Keratinocyte (primary cell): Measurements from ENCODE around the gene EML1. TPM values are rescaled to one million over a fixed set of nuclear protein-coding genes. Genes with fewer than 3 reads are reported as not detected.

Experiments used
- DNase-seq: peaks from one replicate; pipeline ENCODE4 v3.0.0-alpha.2; 2011; ENCODE audit warnings: low read depth, missing footprints, low spot score
- FAIRE-seq: peaks from 2 replicates; lab custom pipeline; 2011; peaks lifted over from hg19 to GRCh38; lab: Jason Lieb, UNC
- H2AFZ ChIP-seq: 2 replicates; pipeline ENCODE4 v1.6.0; 2012; ENCODE audit warnings: low read length, control low read depth, inconsistent platforms; ENCODE audit not compliant: control insufficient read depth
- H3K27ac ChIP-seq: 2 replicates; pipeline ENCODE4 v1.5.1; 2011; ENCODE audit warnings: low read length; ENCODE audit not compliant: control insufficient read depth, insufficient read depth
- H3K27me3 ChIP-seq: 3 replicates; pipeline ENCODE4 v1.6.0; 2011; ENCODE audit warnings: low read length; ENCODE audit not compliant: control insufficient read depth, insufficient read depth; ENCODE audit errors: extremely low read depth
- H3K36me3 ChIP-seq, 2 experiments: 2 replicates in 1 of 2; 3 replicates in 1 of 2; pipeline ENCODE4 v1.5.1; 2011; ENCODE audit warnings: low read length in 2 of 2, mild to moderate bottlenecking in 1 of 2; ENCODE audit not compliant: control insufficient read depth in 2 of 2, insufficient read depth in 2 of 2; ENCODE audit errors: extremely low read depth in 1 of 2
- H3K4me1 ChIP-seq: 3 replicates; pipeline ENCODE4 v1.5.1; 2011; ENCODE audit warnings: low read length; ENCODE audit not compliant: control insufficient read depth, insufficient read depth; ENCODE audit errors: extremely low read depth
- H3K4me2 ChIP-seq: 3 replicates; pipeline ENCODE4 v1.6.0; 2011; ENCODE audit warnings: low read depth, low read length; ENCODE audit not compliant: control insufficient read depth, insufficient read depth; ENCODE audit errors: extremely low read depth
- H3K4me3 ChIP-seq, 3 experiments: fragments of 200-600 bp in 1 of 3; sonication (generic) in 1 of 3; 2 replicates in 2 of 3; 3 replicates in 1 of 3; pipeline ENCODE4 v1.5.1; 2011 to 2016; ENCODE audit warnings: low read length in 3 of 3, mild to moderate bottlenecking in 3 of 3, control low read depth in 2 of 3, inconsistent platforms in 1 of 3, low read depth in 1 of 3, mixed read lengths in 1 of 3, mixed run types in 1 of 3, moderate library complexity in 1 of 3; ENCODE audit not compliant: control insufficient read depth in 2 of 3, insufficient read depth in 2 of 3; ENCODE audit errors: extremely low read depth in 1 of 3
- H3K79me2 ChIP-seq: 2 replicates; pipeline ENCODE4 v1.6.0; 2012; ENCODE audit warnings: low read length; ENCODE audit not compliant: control insufficient read depth, insufficient read depth
- H3K9ac ChIP-seq: 3 replicates; pipeline ENCODE4 v1.6.0; 2011; ENCODE audit warnings: low read length; ENCODE audit not compliant: control insufficient read depth, insufficient read depth; ENCODE audit errors: extremely low read depth
- H3K9me1 ChIP-seq: 3 replicates; pipeline ENCODE4 v1.6.0; 2011; ENCODE audit warnings: low read length; ENCODE audit not compliant: control insufficient read depth, insufficient read depth; ENCODE audit errors: extremely low read depth
- H3K9me3 ChIP-seq: 2 replicates; pipeline ENCODE4 v1.5.1; 2012; ENCODE audit warnings: low read depth, low read length; ENCODE audit not compliant: control insufficient read depth
- H4K20me1 ChIP-seq: 3 replicates; pipeline ENCODE4 v1.6.0; 2011; ENCODE audit warnings: low read length; ENCODE audit not compliant: control insufficient read depth, insufficient read depth; ENCODE audit errors: extremely low read depth
- EZH2 ChIP-seq: IDR thresholded peaks from one replicate; pipeline ENCODE4 v1.6.1; 2012; ENCODE audit warnings: inconsistent platforms, mild to moderate bottlenecking, low read length, moderate library complexity
- dilution Hi-C: fragments of 300-500 bp; cut with MboI; formaldehyde crosslinking; loops from one replicate; pipeline ENCODE4 v1.7.0; 2020; ENCODE audit warnings: low sequenced_read_pairs; ENCODE audit not compliant: extremely low pct_ligation_motif_present
- polyA plus RNA-seq, 5 experiments: library from polyadenylated mRNA; depleted of rRNA in 3 of 5; stranded (reverse) in 3 of 5; stranded (forward) in 1 of 5; unstranded in 1 of 5; fragments of >200 nt; gene quantifications; 1 replicate in 1 of 5; 2 replicates in 3 of 5; 3 replicates in 1 of 5; pipeline versions ENCODE4 v1.2.1 to v1.2.3, GENCODE V29; 2011 to 2012; ENCODE audit warnings: missing spikeins in 2 of 5, low read depth in 1 of 5, low replicate concordance in 1 of 5
- TF ChIP-seq, protein P1 (sequence below), 3 experiments: IDR thresholded peaks in 1 of 3; conservative IDR thresholded peaks in 1 of 3; optimal IDR thresholded peaks in 1 of 3; 2 replicates in 2 of 3; 3 replicates in 1 of 3; pipeline versions ENCODE3 to v1.5.1; 2011; ENCODE audit warnings: low read length in 3 of 3, mild to moderate bottlenecking in 3 of 3, moderate library complexity in 2 of 3, control low read depth in 1 of 3, inconsistent platforms in 1 of 3; ENCODE audit not compliant: insufficient read depth in 2 of 3; ENCODE audit errors: extremely low read depth in 1 of 3

The EML1 gene
- polyA plus RNA-seq, 1 donor (not counting 4 experiments of a cell fraction or from before 2014, with no cell fraction given), result 0.84 TPM

DNA sequence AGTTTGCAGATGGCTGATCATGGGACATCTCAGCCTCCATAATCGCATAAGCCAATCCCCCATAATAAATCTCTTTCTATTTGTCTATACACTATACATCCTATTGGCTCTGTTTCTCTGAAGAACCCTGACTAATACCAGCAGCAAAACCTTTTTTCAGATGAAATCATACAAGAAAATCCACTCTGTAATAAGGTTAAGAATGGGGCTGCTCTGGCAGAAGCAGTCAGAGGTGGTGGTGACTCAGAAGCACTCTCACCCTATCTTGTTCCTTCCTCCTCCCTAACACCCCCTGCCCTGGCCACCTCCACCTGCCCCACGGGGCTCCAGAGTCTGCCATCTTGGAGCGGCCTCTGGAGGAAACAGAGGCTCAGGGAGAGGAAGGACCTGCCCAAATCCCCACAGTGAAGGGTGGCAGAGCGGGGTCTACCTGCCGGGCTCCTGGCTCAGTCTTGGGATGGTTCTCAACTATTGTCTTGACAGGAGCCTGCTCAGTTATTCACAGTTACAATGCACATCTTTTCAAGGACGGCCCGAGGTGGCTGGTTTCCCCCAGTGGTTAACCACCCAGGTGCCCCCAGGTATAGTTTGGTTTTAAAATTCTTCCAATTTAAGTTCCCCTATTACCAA lies 162.7 kb downstream of the EML1 start:
- Histone ChIP-seq H3K4me1 (no peaks in the 10 kb centered on the region), H4K20me1 (no peaks in the 10 kb centered on the region), H3K36me3 (no peaks in the 10 kb centered on the region), H3K79me2 (no peaks in the 10 kb centered on the region), H3K27me3 (peaks cover 6% of the 10 kb centered on the region), H3K9me1 (no peaks in the 10 kb centered on the region), H2AFZ (no peak overlapping the region), H3K4me3 (no peak overlapping the region), H3K4me2 (no peak overlapping the region), H3K9ac (no peak overlapping the region), H3K27ac (no peak overlapping the region), H3K9me3 (no peaks in the 10 kb centered on the region)
- no peak for FAIRE-seq
- no peak for TF ChIP-seq EZH2
- TF ChIP-seq, protein P1, sequence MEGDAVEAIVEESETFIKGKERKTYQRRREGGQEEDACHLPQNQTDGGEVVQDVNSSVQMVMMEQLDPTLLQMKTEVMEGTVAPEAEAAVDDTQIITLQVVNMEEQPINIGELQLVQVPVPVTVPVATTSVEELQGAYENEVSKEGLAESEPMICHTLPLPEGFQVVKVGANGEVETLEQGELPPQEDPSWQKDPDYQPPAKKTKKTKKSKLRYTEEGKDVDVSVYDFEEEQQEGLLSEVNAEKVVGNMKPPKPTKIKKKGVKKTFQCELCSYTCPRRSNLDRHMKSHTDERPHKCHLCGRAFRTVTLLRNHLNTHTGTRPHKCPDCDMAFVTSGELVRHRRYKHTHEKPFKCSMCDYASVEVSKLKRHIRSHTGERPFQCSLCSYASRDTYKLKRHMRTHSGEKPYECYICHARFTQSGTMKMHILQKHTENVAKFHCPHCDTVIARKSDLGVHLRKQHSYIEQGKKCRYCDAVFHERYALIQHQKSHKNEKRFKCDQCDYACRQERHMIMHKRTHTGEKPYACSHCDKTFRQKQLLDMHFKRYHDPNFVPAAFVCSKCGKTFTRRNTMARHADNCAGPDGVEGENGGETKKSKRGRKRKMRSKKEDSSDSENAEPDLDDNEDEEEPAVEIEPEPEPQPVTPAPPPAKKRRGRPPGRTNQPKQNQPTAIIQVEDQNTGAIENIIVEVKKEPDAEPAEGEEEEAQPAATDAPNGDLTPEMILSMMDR (optimal IDR thresholded peaks at IDR 0.05 in 1 of 3, IDR thresholded peaks at IDR 0.05 in 1 of 3, conservative IDR thresholded peaks at IDR 0.05 in 1 of 3; ENCODE audit: extremely low read depth in 1 of 3, insufficient read depth in 2 of 3, low read length in 3 of 3), result no peak
- DNase-seq, result no peak
- dilution Hi-C loops, result no loop called here

DNA sequence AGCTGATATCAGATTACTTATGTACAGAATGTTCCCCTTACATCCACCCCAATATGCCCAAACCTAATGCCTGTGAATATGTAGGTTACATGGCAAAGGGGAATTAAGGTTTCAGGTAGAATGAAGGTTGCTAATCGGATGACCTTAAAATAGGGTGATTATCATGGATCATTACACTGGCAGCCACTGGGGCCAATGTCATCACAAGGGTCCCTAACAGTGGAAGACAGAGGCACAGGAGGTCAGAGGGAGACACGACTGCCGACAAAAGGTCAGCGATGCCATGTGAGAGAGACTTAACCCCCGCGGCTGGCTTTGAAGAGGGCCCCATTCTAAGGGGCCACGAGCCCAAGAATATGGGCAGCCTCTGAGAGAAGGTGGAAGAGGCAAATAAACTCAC lies 165.2 kb downstream of the EML1 start:
- H3K9me1 ChIP-seq, result no peaks in the 10 kb centered on the region
- FAIRE-seq, result no peak
- DNase-seq, result no peak
- H3K9ac ChIP-seq, result no peak overlapping the region
- TF ChIP-seq EZH2, result no peak
- TF ChIP-seq, protein P1 (optimal IDR thresholded peaks at IDR 0.05 in 1 of 3, IDR thresholded peaks at IDR 0.05 in 1 of 3, conservative IDR thresholded peaks at IDR 0.05 in 1 of 3; ENCODE audit: extremely low read depth in 1 of 3, insufficient read depth in 2 of 3, low read length in 3 of 3), result no peak
- dilution Hi-C loops, result no loop called here
- no peaks in the 10 kb centered on the region for H4K20me1 ChIP-seq
- H3K27me3 ChIP-seq, result no peaks in the 10 kb centered on the region
- H3K4me2 ChIP-seq, result no peak overlapping the region
- H3K4me3 ChIP-seq, result no peak overlapping the region
- no peaks in the 10 kb centered on the region for H3K4me1 ChIP-seq
- H3K9me3 ChIP-seq, result no peaks in the 10 kb centered on the region
- no peaks in the 10 kb centered on the region for H3K36me3 ChIP-seq
- no peak overlapping the region for H2AFZ ChIP-seq
- no peak overlapping the region for H3K27ac ChIP-seq
- H3K79me2 ChIP-seq, result no peaks in the 10 kb centered on the region
